KMS-11 (cell line): ENCODE data around the gene PRRT1.
A peak's percentile ranks its signal among the peaks of the same experiment; 100 is the strongest.

Experiments
- H2AFZ ChIP-seq: fragments of 200-600 bp; sonication (generic); 2 replicates; pipeline ENCODE4 v1.6.1; 2016; ENCODE audit warnings: antibody characterized with exemption, mixed run types, low read depth
- H3K27ac ChIP-seq: fragments of 200-600 bp; sonication (generic); 2 replicates; pipeline ENCODE4 v1.6.1; 2016; ENCODE audit warnings: mild to moderate bottlenecking, mixed run types
- H3K27me3 ChIP-seq: fragments of 200-600 bp; sonication (generic); 2 replicates; pipeline ENCODE4 v1.6.1; 2017; ENCODE audit warnings: mild to moderate bottlenecking, low read depth, mixed run types, moderate library complexity; ENCODE audit not compliant: insufficient read depth
- H3K36me3 ChIP-seq: fragments of 200-600 bp; sonication (generic); 2 replicates; pipeline ENCODE4 v1.6.1; 2017; ENCODE audit warnings: mild to moderate bottlenecking, mixed run types; ENCODE audit not compliant: insufficient read depth
- H3K4me1 ChIP-seq: fragments of 200-600 bp; sonication (generic); 2 replicates; pipeline ENCODE4 v1.6.1; 2016; ENCODE audit warnings: mild to moderate bottlenecking, low read depth, mixed run types; ENCODE audit not compliant: poor library complexity, severe bottlenecking
- H3K4me2 ChIP-seq: fragments of 200-600 bp; sonication (generic); 2 replicates; pipeline ENCODE4 v1.7.0; 2016; ENCODE audit warnings: mild to moderate bottlenecking, mixed run types
- H3K4me3 ChIP-seq: fragments of 200-600 bp; sonication (generic); IDR thresholded peaks from 2 replicates; pipeline ENCODE4 v1.6.1; 2017; ENCODE audit warnings: low read depth, low read length, mixed read lengths; ENCODE audit not compliant: insufficient read depth
- H3K79me2 ChIP-seq: fragments of 200-600 bp; sonication (generic); 2 replicates; pipeline ENCODE4 v1.6.1; 2016; ENCODE audit warnings: low read depth, mixed run types; ENCODE audit not compliant: insufficient read depth
- H3K9ac ChIP-seq: fragments of 200-600 bp; sonication (generic); 2 replicates; pipeline ENCODE4 v1.6.1; 2016; ENCODE audit warnings: mild to moderate bottlenecking, mixed run types
- H4K20me1 ChIP-seq: fragments of 200-600 bp; sonication (generic); 2 replicates; pipeline ENCODE4 v1.6.1; 2016; ENCODE audit warnings: mild to moderate bottlenecking, mixed run types; ENCODE audit not compliant: insufficient read depth
- TF ChIP-seq, protein P1 (sequence below): fragments of 200-600 bp; sonication (generic); conservative IDR thresholded peaks from 2 replicates; pipeline ENCODE4 v1.6.1; 2017; ENCODE audit warnings: low read depth, mild to moderate bottlenecking, antibody characterized with exemption, low read length, moderate library complexity, mixed read lengths

Gene PRRT1

DNA sequence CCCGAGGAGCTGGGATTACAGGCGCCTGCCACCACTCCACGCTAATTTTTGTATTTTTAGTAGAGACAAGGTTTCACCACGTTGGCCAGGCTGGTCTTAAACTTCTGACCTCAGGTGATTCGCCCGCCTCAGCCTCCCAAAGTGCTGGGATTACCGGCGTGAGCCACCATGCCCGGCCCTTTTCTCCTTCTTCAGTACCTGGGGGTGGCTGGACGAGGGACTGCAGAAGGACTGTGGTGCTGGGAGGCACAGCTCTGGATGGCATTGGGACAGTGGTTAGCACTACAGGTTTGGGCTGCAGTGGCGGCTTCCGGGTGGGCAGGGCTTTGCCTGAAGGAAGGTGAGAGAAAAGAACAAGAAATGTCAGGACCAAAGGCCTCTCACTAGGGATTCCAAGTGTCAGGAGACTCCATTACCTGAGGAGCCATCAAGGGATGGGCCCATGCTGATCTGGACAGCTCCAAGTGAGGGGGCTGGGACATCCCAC, 31.1 kb downstream of the PRRT1 start:
- Histone ChIP-seq H3K27me3 (no peaks in the 10 kb centered on the region), H3K4me1 (no peaks in the 10 kb centered on the region), H4K20me1 (no peaks in the 10 kb centered on the region), H3K9ac (no peak overlapping the region), H3K36me3 (peaks cover 2% of the 10 kb centered on the region; the same call in 1 of the 2 replicates), H3K4me2 (no peak overlapping the region), H3K4me3 (no peak overlapping the region), H3K27ac (no peak overlapping the region), H3K79me2 (no peaks in the 10 kb centered on the region), H2AFZ (no peak overlapping the region)
- TF ChIP-seq, protein P1, sequence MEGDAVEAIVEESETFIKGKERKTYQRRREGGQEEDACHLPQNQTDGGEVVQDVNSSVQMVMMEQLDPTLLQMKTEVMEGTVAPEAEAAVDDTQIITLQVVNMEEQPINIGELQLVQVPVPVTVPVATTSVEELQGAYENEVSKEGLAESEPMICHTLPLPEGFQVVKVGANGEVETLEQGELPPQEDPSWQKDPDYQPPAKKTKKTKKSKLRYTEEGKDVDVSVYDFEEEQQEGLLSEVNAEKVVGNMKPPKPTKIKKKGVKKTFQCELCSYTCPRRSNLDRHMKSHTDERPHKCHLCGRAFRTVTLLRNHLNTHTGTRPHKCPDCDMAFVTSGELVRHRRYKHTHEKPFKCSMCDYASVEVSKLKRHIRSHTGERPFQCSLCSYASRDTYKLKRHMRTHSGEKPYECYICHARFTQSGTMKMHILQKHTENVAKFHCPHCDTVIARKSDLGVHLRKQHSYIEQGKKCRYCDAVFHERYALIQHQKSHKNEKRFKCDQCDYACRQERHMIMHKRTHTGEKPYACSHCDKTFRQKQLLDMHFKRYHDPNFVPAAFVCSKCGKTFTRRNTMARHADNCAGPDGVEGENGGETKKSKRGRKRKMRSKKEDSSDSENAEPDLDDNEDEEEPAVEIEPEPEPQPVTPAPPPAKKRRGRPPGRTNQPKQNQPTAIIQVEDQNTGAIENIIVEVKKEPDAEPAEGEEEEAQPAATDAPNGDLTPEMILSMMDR = no peak

DNA sequence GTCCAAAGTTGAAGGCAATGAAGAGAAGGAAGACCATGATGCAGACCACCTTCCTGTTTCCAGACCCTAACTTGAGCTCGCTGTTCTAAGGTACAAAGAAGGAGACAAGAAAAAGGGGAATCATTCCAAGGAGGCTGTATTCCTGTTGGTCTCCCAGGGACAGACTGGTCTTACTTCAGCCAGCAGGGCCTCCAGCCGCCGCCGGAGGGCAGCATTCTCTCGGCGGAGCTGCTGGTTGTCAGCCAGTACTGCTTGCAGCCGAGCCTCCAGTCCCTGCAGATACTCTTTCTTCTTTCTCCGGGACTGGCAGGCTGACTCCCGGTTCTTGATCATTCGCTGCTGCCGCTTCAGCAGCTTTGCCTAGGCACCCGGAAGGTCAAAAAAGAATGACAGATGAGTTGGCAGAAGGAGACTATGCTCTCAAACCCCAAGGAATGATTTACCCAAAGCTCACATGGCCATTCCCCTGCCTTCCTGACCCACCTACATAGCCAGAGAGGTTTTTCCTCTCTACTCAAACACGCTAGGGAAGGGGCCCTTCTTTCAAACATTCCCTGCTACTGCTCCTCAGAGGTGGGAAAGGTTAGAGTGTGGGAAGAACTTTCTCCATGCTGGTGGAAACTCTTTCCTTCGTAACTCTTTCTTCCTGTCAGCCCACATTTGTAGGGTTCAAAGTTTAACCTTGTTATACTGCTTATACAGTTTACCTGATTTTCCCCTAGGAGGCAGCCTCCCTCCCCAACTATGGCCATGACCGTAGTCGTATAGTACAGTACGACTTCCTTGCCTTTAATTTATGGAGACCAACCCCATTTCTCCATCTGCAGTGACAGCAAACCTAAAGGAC, 32.7 kb downstream of the PRRT1 start:
- H3K27ac ChIP-seq = no peak overlapping the region
- H4K20me1 ChIP-seq = no peaks in the 10 kb centered on the region
- TF ChIP-seq, protein P1 = peak; percentile 78
- no peak overlapping the region for H2AFZ ChIP-seq
- no peak overlapping the region for H3K9ac ChIP-seq
- no peaks in the 10 kb centered on the region for H3K4me1 ChIP-seq
- H3K4me3 ChIP-seq = no peak overlapping the region
- H3K27me3 ChIP-seq = no peaks in the 10 kb centered on the region
- no peak overlapping the region for H3K4me2 ChIP-seq
- H3K79me2 ChIP-seq = no peaks in the 10 kb centered on the region
- 0 out of 2 replicates have a peak, but pooled peaks cover 2% of the 10 kb centered on the region for H3K36me3 ChIP-seq

DNA sequence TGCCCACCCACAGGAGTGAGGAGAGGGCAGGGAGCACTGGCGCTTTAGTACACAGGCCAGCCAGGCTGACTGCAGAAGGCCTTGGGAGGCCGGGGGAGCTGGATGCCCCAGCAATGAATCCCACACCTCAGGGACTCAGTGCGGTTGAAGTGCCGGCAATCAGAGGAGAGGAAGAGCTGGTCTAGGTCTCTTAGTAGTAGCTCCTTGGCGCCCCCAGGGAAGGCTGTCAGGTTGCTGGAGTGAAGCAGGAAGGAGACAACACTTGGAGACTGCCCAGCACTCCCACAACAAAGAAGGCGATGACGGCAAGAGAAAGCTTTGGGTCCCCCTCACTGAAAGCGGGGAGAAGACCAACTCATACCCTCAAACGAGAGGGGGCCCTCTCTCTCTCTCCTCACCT, 34.3 kb downstream of the PRRT1 start:
- Histone ChIP-seq H3K9ac (no peak overlapping the region), H3K27me3 (no peaks in the 10 kb centered on the region), H2AFZ (no peak overlapping the region), H3K4me2 (no peak overlapping the region), H3K79me2 (no peaks in the 10 kb centered on the region), H3K4me1 (no peaks in the 10 kb centered on the region), H3K27ac (no peak overlapping the region), H3K4me3 (no peak overlapping the region), H4K20me1 (no peaks in the 10 kb centered on the region), H3K36me3 (0 out of 2 replicates have a peak, but pooled peaks cover 2% of the 10 kb centered on the region)
- TF ChIP-seq, protein P1 = no peak

DNA sequence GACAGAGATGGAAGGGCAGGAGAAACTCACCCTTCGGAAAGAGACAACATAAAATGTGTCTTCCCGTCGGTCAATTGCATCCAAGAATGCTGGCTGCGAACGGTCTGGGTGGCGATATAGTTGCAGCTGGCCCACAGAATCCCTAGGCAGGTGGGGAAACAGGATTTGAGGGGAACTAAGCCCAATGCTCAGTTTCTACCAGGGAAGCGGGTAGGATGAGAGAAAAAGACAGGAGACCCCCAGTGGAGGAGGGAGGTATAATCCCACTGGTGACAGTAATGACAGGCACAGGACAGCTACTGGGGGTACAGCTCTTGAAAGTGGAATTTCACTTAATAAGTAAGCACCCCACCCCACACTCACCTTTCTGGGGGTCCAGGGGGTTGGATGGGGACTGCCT, 35.1 kb downstream of the PRRT1 start:
- no peak overlapping the region for H3K4me3 ChIP-seq
- no peaks in the 10 kb centered on the region for H4K20me1 ChIP-seq
- H3K4me1 ChIP-seq = no peaks in the 10 kb centered on the region
- H2AFZ ChIP-seq = no peak overlapping the region
- H3K9ac ChIP-seq = no peak overlapping the region
- no peak overlapping the region for H3K27ac ChIP-seq
- 0 out of 2 replicates have a peak, but pooled peaks cover 2% of the 10 kb centered on the region for H3K36me3 ChIP-seq
- no peaks in the 10 kb centered on the region for H3K79me2 ChIP-seq
- no peak overlapping the region for H3K4me2 ChIP-seq
- TF ChIP-seq, protein P1 = peak; percentile 52
- H3K27me3 ChIP-seq = no peaks in the 10 kb centered on the region
